ENCODE results near the gene POU3F3. TPM values are rescaled to one million over a fixed set of nuclear protein-coding genes. Genes with fewer than 3 reads are reported as not detected.

The POU3F3 gene
- total RNA-seq, 2 donors from 2014 or later, result not detected

DNA sequence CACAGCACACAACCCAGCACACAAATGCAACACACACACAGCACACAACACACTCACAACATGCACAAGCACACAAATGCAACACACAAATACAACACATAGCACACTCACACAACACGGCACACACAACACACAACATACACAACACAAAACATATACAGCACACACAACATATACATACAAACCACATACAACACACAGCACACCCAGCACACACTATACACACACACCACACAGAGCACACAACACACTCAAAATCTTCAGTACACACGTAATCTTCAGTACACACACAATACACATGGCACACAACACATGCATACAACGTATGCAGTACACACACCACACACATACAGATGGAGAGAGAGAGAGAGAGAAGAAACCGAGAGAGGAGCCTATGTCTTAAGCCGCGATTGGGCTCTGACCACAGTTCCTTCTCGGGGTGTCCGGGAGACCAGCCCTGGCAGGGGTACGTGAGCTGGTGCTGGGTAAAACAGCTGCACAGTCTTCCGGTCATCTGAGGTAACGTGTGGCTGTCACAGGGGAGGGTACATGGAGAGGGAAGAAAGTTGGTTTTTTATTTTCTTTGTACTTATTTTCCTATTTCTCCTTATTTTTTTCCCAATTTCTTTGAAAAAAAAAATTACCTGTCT lies 25.1 kb downstream of the POU3F3 start:
- H3K4me1 ChIP-seq (ENCODE audit: control insufficient read depth, insufficient read depth, low read length), result no peaks in the 10 kb centered on the region
- Mint-ChIP-seq H3K9me3 (no peaks in the 10 kb centered on the region), H3K27me3 (ENCODE audit: insufficient read depth) (peaks cover 88% of the 10 kb centered on the region), H3K4me3 (no peak overlapping the region), H3K4me1 (no peaks in the 10 kb centered on the region), H3K27ac (no peak overlapping the region), H3K36me3 (ENCODE audit: low read depth) (no peaks in the 10 kb centered on the region)
- H3K36me3 ChIP-seq (ENCODE audit: control insufficient read depth, insufficient read depth, low read length), result no peaks in the 10 kb centered on the region
- peak; percentile 4 for DNase-seq
- TF ChIP-seq, protein P1, sequence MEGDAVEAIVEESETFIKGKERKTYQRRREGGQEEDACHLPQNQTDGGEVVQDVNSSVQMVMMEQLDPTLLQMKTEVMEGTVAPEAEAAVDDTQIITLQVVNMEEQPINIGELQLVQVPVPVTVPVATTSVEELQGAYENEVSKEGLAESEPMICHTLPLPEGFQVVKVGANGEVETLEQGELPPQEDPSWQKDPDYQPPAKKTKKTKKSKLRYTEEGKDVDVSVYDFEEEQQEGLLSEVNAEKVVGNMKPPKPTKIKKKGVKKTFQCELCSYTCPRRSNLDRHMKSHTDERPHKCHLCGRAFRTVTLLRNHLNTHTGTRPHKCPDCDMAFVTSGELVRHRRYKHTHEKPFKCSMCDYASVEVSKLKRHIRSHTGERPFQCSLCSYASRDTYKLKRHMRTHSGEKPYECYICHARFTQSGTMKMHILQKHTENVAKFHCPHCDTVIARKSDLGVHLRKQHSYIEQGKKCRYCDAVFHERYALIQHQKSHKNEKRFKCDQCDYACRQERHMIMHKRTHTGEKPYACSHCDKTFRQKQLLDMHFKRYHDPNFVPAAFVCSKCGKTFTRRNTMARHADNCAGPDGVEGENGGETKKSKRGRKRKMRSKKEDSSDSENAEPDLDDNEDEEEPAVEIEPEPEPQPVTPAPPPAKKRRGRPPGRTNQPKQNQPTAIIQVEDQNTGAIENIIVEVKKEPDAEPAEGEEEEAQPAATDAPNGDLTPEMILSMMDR (conservative IDR thresholded peaks at IDR 0.05), result no peak
- no peaks in the 10 kb centered on the region for H3K9me3 ChIP-seq (ENCODE audit: control insufficient read depth, low read length)
- WGBS, 2 experiments (ENCODE audit: insufficient coverage in 1 of 2, insufficient read length in 1 of 2), result 92 to 100% methylated on average over 1 to 11 of the region's 11 CpGs
- H3K4me3 ChIP-seq (ENCODE audit: low read length), result no peak overlapping the region
- H3K27me3 ChIP-seq (ENCODE audit: control insufficient read depth, insufficient read depth, low read length, poor library complexity, severe bottlenecking), result peaks cover 65% of the 10 kb centered on the region
- no peak overlapping the region for H3K9ac ChIP-seq (ENCODE audit: extremely low read depth, low read length, poor library complexity, severe bottlenecking)
- H3K27ac ChIP-seq (ENCODE audit: low read depth, low read length), result no peak overlapping the region

GRCh38 chr2:104880076-104880475 lies 26.2 kb downstream of the POU3F3 start:
- H3K27ac Mint-ChIP-seq, result no peak overlapping the region
- no peak overlapping the region for H3K9ac ChIP-seq (ENCODE audit: extremely low read depth, low read length, poor library complexity, severe bottlenecking)
- H3K36me3 ChIP-seq (ENCODE audit: control insufficient read depth, insufficient read depth, low read length), result no peaks in the 10 kb centered on the region
- H3K4me3 ChIP-seq (ENCODE audit: low read length), result no peak overlapping the region
- H3K4me1 Mint-ChIP-seq, result no peaks in the 10 kb centered on the region
- TF ChIP-seq, protein P1 (conservative IDR thresholded peaks at IDR 0.05), result no peak
- peak; percentile 12 for DNase-seq
- no peaks in the 10 kb centered on the region for H3K9me3 Mint-ChIP-seq
- H3K27ac ChIP-seq (ENCODE audit: low read depth, low read length), result no peak overlapping the region
- no peak overlapping the region for H3K4me3 Mint-ChIP-seq
- no peaks in the 10 kb centered on the region for H3K4me1 ChIP-seq (ENCODE audit: control insufficient read depth, insufficient read depth, low read length)
- H3K27me3 Mint-ChIP-seq (ENCODE audit: insufficient read depth), result peaks cover 83% of the 10 kb centered on the region
- H3K36me3 Mint-ChIP-seq (ENCODE audit: low read depth), result no peaks in the 10 kb centered on the region
- 93 to 100% methylated on average over 1 to 6 of the region's 6 CpGs for WGBS, 2 experiments (ENCODE audit: insufficient coverage in 1 of 2, insufficient read length in 1 of 2)
- no peaks in the 10 kb centered on the region for H3K9me3 ChIP-seq (ENCODE audit: control insufficient read depth, low read length)
- peaks cover 54% of the 10 kb centered on the region for H3K27me3 ChIP-seq (ENCODE audit: control insufficient read depth, insufficient read depth, low read length, poor library complexity, severe bottlenecking)

GRCh38 chr2:104883357-104883756 lies 29.4 kb downstream of the POU3F3 start:
- no peaks in the 10 kb centered on the region for H3K36me3 Mint-ChIP-seq (ENCODE audit: low read depth)
- Histone ChIP-seq H3K9ac (ENCODE audit: extremely low read depth, low read length, poor library complexity, severe bottlenecking) (no peak overlapping the region), H3K27ac (ENCODE audit: low read depth, low read length) (no peak overlapping the region), H3K36me3 (ENCODE audit: control insufficient read depth, insufficient read depth, low read length) (no peaks in the 10 kb centered on the region), H3K9me3 (ENCODE audit: control insufficient read depth, low read length) (no peaks in the 10 kb centered on the region), H3K4me3 (ENCODE audit: low read length) (no peak overlapping the region), H3K4me1 (ENCODE audit: control insufficient read depth, insufficient read depth, low read length) (no peaks in the 10 kb centered on the region), H3K27me3 (ENCODE audit: control insufficient read depth, insufficient read depth, low read length, poor library complexity, severe bottlenecking) (peaks cover 22% of the 10 kb centered on the region)
- H3K9me3 Mint-ChIP-seq, result no peaks in the 10 kb centered on the region
- H3K4me3 Mint-ChIP-seq, result no peak overlapping the region
- peaks cover 53% of the 10 kb centered on the region for H3K27me3 Mint-ChIP-seq (ENCODE audit: insufficient read depth)
- WGBS, 2 experiments (ENCODE audit: insufficient coverage in 1 of 2, insufficient read length in 1 of 2), result 87 to 100% methylated on average over 2 to 3 of the region's 3 CpGs
- TF ChIP-seq, protein P1 (conservative IDR thresholded peaks at IDR 0.05), result no peak
- H3K4me1 Mint-ChIP-seq, result no peaks in the 10 kb centered on the region
- H3K27ac Mint-ChIP-seq, result no peak overlapping the region
- DNase-seq, result no peak
